GM19099 (cell line): ENCODE data around the gene MYL9.

ENCODE experiments used
- POLR2A ChIP-seq: IDR thresholded peaks from 3 replicates; pipeline ENCODE4 v1.6.1; 2011; ENCODE audit warnings: low read depth; ENCODE audit not compliant: insufficient read length; ENCODE audit errors: extremely low read depth

Gene MYL9

GRCh38 chr20:36541227-36541767 lies at the start of gene MYL9:
TSS of gene MYL9 (plus strand) at chr20:36541519. CDS start at chr20:36544885, 3,366 bp downstream.
- TF ChIP-seq POLR2A, result no peak

DNA sequence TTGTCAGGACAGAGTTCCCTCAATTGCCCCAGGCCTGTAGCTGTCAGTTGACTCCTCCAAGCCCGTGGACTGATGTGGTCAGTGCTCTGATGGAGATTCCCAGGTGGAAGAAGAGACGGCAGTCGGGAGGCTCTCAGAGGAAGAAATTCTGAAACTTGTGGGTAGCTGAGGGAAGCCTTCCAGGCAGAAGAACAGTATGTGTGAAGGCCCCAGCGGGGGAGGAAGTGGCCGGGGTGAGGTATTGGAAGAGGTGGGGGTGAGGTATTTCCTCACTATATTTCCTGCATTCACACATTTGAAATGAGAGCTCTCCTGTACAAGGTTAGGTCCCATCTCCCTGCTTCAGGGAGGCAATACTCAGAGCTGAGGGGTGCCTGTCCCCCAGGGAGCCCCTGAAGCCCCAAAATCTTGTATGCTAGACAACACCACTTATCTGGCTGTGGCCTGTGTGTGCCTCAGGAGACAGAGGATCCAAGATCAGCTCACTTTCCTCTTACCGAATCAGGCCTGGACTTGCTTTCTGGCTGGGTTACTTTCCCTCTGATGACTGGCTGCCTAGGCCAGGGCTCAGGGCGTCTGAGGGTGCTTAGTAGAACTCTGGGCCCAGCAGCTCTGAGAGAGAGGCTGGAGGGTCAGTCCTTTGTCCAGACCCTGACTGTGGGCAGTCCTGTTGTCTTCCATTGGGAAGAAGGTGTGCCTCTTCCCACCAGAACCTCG lies 49.3 kb upstream of the MYL9 start:
- no peak for TF ChIP-seq POLR2A

DNA sequence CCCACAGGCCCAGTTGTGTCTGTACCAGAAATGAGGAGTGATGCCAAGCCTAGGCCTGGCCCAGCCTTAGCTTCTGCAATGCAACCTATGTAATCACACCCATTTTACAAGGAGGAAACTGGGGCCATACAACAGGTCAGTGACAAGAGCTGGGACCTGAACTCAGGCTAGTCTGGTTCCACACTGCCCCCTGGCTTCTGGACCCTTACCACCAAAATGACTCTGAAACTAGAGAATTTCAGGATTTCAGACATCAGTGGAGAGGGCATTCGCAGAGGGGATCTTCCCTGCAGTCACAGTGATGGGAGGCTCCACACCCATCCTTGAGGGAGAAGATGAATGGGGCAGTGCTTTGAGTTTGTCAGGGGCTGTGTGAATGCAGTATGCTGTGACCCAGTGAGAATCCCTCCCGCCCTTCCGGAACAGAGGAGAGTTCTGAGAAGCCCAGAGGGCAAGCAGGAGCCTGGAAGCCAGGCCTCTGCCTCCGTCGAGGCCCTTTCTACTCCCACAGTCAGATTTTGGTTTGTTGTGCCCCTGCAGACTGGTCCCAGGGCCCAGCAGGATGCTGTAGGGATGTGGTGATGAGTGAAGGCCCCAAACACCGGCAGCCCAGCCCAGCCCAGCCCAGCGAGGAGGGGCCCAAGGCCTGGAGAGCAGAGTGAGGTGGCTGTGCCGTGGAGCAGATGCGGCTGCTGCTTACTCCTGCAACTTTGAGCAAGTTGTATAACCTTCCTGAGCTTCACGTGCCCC lies 48.1 kb upstream of the MYL9 start:
- no peak for TF ChIP-seq POLR2A

DNA sequence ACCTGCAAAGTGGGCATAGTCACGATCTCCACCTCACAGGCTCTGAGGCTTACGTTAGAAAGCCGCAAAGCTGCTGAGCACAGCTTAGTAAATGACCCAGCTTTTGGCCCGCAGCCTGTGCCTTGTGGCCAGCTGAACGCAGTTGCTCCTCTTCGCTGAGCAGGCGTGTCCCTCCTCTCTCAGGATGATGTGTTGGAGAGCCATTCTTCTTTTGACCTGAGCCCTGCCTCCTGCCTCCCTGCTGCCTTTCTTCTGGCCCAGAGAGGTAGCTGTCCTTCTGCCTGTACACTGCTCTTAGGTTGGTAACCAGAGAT lies 47.6 kb upstream of the MYL9 start:
- TF ChIP-seq POLR2A, result no peak

- no peak for TF ChIP-seq POLR2A
These were observed 44.3 kb upstream of the MYL9 start for GRCh38 chr20:36496707-36497669.

- TF ChIP-seq POLR2A, result no peak
These were observed 43.5 kb upstream of the MYL9 start for GRCh38 chr20:36497856-36498255.

DNA sequence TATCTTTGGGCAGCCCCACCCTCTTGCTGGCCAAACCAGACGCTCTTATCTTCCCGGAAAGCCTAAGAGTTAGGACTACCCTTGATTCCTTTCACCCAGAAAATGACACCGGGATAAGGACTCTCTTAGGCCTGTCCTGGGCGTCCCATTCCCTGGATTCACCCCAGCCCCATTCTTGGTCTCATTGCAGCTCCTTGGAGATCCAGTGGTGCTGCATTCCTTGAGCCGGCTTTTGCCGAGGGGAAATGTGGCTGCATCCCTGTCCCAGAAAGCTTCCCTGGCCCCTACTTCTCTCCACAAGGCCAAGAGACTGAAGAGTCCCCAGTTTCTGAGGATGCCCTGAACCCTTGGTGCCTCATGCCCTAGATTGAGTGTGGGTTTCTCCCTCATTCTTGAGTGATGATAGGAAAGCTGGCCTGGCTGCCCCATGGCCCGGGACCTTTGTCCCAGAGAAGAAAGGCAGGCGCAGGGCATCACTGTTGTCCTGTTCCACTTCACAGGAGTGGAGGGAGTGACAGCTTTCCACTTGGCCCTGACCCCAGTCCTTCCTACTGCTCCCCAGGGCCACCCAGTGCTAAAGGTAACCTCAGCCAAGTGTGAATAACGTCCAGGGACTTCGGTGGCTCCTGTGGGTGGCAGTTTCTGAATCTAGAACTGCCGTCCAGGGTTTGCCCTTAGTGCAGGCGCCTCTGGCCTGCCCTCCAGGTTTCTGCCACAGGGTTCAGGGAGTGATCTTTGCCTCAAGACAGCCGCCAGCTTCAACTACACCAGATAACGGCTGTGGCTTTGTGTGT lies 42.7 kb upstream of the MYL9 start:
- no peak for TF ChIP-seq POLR2A

DNA sequence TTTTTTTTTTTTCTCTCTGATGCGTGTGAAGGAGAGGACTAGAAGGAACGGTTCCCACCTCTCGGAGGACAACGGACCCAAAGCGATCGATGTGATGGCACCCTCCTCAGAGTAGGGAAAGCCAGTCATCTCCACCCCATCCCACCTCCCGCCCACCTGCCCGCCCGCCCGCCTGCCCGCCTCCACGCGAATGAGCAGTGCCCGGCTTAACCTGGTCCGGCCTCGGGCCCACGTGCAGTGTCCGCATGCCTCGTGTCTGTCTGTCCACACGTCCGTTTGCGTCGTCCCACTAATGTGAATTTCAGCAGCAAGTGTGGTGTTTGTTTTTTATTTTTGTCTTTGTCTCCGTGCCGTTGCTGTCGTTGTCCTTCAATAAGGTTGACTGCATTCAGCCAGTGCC lies 42.1 kb upstream of the MYL9 start:
- TF ChIP-seq POLR2A, result no peak

GRCh38 chr20:36499723-36500501 lies 41.4 kb upstream of the MYL9 start:
- no peak for TF ChIP-seq POLR2A

DNA sequence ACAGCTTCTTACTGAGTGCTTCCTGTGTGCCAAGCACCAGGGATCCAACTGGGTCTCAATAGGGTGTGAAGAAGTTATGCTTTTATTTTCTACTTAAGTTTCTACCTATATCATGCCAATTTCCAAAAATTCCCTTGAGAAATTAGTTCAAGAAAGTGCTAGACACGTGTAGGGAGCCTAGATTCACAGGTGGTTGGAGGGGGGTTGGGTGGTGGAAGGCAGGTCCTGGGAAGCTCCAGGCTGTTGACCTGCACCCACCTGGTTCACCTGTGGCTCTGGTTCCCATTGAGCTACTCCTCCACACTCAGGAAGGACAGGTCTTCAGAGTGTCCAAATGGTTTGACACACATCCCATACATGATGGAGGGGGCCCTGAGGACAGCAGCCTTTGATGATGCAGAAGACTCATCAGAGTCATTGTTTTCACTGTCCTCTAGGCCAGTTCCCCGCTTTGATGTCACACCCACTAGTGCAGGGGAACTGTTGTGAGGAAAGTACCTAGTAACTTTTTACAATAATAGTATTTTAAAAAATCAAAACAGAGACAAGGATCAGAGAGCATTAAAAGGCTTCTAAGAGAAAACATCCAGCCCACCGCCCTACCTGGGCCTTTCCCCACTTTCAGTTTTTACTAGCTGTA lies 39.8 kb upstream of the MYL9 start:
- TF ChIP-seq POLR2A, result no peak

DNA sequence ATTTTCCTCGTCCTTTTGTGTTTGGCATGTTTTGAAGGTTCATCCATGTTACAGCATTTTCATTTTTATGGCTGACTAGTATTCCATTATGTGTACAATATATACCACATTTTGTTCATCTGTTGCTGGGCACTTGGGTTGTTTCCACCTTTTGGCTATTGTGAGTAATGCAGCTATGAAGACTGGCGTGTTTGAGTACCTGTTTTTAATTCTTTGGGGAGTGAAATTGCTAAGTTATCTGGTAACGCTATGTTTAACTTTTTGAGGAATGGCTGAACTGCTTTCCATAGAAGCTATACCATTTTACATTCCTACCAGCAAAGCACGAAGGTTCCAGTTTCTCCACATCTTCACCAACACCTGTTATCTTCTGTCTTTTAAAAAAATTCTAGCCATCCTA lies 37.0 kb upstream of the MYL9 start:
- TF ChIP-seq POLR2A, result no peak

- TF ChIP-seq POLR2A, result no peak
These were observed 35.1 kb upstream of the MYL9 start for GRCh38 chr20:36506253-36506652.

GRCh38 chr20:36507746-36508145 lies 33.6 kb upstream of the MYL9 start:
- TF ChIP-seq POLR2A, result no peak
